IMR-90 (cell line): ENCODE measurements around the gene FLVCR1.

Experiments
- BHLHE40 ChIP-seq: fragments of 150-350 bp; IDR thresholded peaks from 2 replicates; pipeline ENCODE4 v1.6.1; 2016; ENCODE audit warnings: mild to moderate bottlenecking, low read depth, low read length
- CEBPB ChIP-seq: IDR thresholded peaks from 2 replicates; pipeline ENCODE4 v1.6.1; 2012; ENCODE audit warnings: low read depth, low read length, improper control_type of control experiment
- CHD1 ChIP-seq: IDR thresholded peaks from 2 replicates; pipeline ENCODE4 v1.6.1; 2012; ENCODE audit warnings: low read depth, low read length, improper control_type of control experiment
- ELK1 ChIP-seq: fragments of 150-350 bp; IDR thresholded peaks from 2 replicates; pipeline ENCODE4 v1.6.1; 2016; ENCODE audit warnings: low read depth, mild to moderate bottlenecking, low read length, moderate library complexity, borderline replicate concordance
- MAFK ChIP-seq: IDR thresholded peaks from 2 replicates; pipeline ENCODE4 v1.6.1; 2012; ENCODE audit warnings: low read depth, low read length, improper control_type of control experiment
- MAZ ChIP-seq: IDR thresholded peaks from 2 replicates; pipeline ENCODE4 v1.6.1; 2012; ENCODE audit warnings: low read depth, mild to moderate bottlenecking, low read length, improper control_type of control experiment, moderate library complexity, borderline replicate concordance
- MXI1 ChIP-seq: IDR thresholded peaks from 2 replicates; pipeline ENCODE4 v1.6.1; 2012; ENCODE audit warnings: low read depth, mild to moderate bottlenecking, low read length, moderate library complexity, borderline replicate concordance
- POLR2A ChIP-seq: IDR thresholded peaks from 2 replicates; pipeline ENCODE4 v1.6.1; 2012; ENCODE audit warnings: mild to moderate bottlenecking, low read depth, low read length
- RAD21 ChIP-seq: IDR thresholded peaks from 2 replicates; pipeline ENCODE4 v1.6.1; 2012; ENCODE audit warnings: low read length, improper control_type of control experiment
- RFX5 ChIP-seq: IDR thresholded peaks from 2 replicates; pipeline ENCODE4 v1.8.0; 2012; ENCODE audit warnings: low read depth, mild to moderate bottlenecking, low read length, moderate library complexity
- SMC3 ChIP-seq: fragments of 150-350 bp; IDR thresholded peaks from 2 replicates; pipeline ENCODE4 v1.6.1; 2016; ENCODE audit warnings: low read depth, mild to moderate bottlenecking, antibody characterized with exemption, low read length, moderate library complexity
- USF2 ChIP-seq: fragments of 150-350 bp; IDR thresholded peaks from 2 replicates; pipeline ENCODE4 v1.6.1; 2017; ENCODE audit warnings: mild to moderate bottlenecking, antibody characterized with exemption, low read length, low read depth
- TF ChIP-seq, protein P1 (sequence below): conservative IDR thresholded peaks from 2 replicates; pipeline ENCODE4 v1.5.1; 2012; ENCODE audit warnings: mild to moderate bottlenecking, low read depth, low read length, improper control_type of control experiment

DNA sequence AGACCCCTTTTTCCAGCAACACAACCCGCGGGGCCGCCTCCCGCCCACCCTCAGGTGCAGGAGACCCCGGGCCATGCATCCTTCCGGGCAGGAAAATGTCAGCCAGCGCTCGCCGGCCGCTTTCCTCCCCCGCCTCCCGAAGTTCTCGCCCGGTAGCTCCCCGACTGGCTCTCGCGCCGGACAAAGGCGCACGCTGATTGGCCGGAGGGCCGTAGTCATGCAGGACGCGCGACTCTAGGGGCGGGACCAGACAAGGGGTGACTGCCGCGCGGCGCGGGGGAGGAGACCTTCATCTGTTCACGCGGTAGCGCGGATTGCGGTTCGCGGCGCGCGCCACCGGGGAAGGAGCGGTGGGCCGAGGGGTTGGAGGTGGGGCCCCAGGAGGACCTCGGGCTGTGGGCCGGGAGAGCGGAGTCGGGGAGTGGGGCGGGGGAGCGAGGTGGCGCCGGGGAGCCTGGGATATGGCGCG lies at the start of gene FLVCR1:
- TF ChIP-seq, protein P1, sequence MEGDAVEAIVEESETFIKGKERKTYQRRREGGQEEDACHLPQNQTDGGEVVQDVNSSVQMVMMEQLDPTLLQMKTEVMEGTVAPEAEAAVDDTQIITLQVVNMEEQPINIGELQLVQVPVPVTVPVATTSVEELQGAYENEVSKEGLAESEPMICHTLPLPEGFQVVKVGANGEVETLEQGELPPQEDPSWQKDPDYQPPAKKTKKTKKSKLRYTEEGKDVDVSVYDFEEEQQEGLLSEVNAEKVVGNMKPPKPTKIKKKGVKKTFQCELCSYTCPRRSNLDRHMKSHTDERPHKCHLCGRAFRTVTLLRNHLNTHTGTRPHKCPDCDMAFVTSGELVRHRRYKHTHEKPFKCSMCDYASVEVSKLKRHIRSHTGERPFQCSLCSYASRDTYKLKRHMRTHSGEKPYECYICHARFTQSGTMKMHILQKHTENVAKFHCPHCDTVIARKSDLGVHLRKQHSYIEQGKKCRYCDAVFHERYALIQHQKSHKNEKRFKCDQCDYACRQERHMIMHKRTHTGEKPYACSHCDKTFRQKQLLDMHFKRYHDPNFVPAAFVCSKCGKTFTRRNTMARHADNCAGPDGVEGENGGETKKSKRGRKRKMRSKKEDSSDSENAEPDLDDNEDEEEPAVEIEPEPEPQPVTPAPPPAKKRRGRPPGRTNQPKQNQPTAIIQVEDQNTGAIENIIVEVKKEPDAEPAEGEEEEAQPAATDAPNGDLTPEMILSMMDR = no peak
- TF ChIP-seq POLR2A (peak; percentile 79), CEBPB (no peak), RFX5 (no peak), MXI1 (peak; percentile 48; the same call in 1 of the 2 replicates), ELK1 (no peak), MAFK (no peak), RAD21 (no peak), BHLHE40 (no peak), SMC3 (no peak), USF2 (no peak; the same call in 1 of the 2 replicates), MAZ (peak; percentile 71; the same call in 1 of the 2 replicates), CHD1 (no peak)
